ENCODE measurements around the gene SUV39H2. TPM values are rescaled to one million over a fixed set of nuclear protein-coding genes. Genes with fewer than 3 reads are reported as not detected.
"Not testable (repeated sequence)": the region's sequence is repeated elsewhere in the genome, so short reads cannot be mapped to it uniquely, and the experiment has no call there.

Gene SUV39H2
- total RNA-seq, 4 donors from 2014 or later = 2.4 to 9.6 (median 4.3) TPM

- H3K27ac ChIP-seq (replicated peaks in 1 of 4); DNase-seq (ENCODE audit: extremely low spot score); H3K4me3 ChIP-seq; H3K4me1 ChIP-seq; H3K9me3 ChIP-seq; intact Hi-C loops (cut with DNase I); H3K27me3 ChIP-seq: not testable (repeated sequence)
- WGBS = 93% methylated on average over 12 of the region's 17 CpGs
- peaks cover 21 to 59% (median 53%) of the 10 kb centered on the region in 4 donors for H3K36me3 ChIP-seq
These were observed 63.7 kb downstream of the SUV39H2 start for GRCh38 chr10:14942147-14942949.

DNA sequence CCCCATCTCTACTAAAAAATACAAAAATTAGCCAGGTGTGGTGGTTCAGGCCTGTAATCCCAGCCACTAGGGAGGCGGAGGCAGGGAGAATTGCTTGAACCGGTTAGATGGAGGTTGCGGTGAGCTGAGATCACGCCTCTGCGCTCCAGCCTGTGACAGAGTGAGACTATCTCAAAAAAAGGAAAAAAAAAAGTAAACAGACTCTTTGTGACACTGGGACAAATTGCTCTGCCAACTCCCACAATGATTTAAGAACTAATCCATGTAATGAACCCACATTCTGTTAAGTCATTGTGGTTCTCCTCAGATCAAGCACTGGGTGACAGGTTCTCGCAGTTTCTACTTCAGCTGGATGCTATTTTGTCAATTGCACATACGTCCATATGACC lies 64.3 kb downstream of the SUV39H2 start:
- H3K27me3 ChIP-seq; intact Hi-C loops (cut with DNase I); DNase-seq (ENCODE audit: extremely low spot score); H3K27ac ChIP-seq (replicated peaks in 1 of 4); H3K4me3 ChIP-seq; H3K9me3 ChIP-seq; H3K4me1 ChIP-seq: not testable (repeated sequence)
- peaks cover 27 to 64% (median 58%) of the 10 kb centered on the region in 4 donors for H3K36me3 ChIP-seq
- WGBS = 92% methylated on average over 7 of the region's 7 CpGs

GRCh38 chr10:14945108-14945507 lies 66.4 kb downstream of the SUV39H2 start:
- Histone ChIP-seq H3K9me3 (no peaks in the 10 kb centered on the region), H3K36me3 (peaks cover 30 to 75% (median 53%) of the 10 kb centered on the region in 4 donors), H3K4me3 (no peak overlapping the region), H3K4me1 (no peaks in the 10 kb centered on the region), H3K27me3 (no peaks in the 10 kb centered on the region), H3K27ac (replicated peaks in 1 of 4) (no peak overlapping the region)
- intact Hi-C loops (cut with DNase I) = no loop called here
- WGBS = 93% methylated on average over 5 of the region's 5 CpGs
- TF ChIP-seq CTCF (IDR thresholded peaks at IDR 0.05) (no peak), POLR2A (IDR thresholded peaks at IDR 0.05; ENCODE audit: low read depth) (no peak), EP300 (IDR thresholded peaks at IDR 0.05) (no peak), POLR2AphosphoS5 (IDR thresholded peaks at IDR 0.05) (no peak)
- no peak for DNase-seq (ENCODE audit: extremely low spot score)

DNA sequence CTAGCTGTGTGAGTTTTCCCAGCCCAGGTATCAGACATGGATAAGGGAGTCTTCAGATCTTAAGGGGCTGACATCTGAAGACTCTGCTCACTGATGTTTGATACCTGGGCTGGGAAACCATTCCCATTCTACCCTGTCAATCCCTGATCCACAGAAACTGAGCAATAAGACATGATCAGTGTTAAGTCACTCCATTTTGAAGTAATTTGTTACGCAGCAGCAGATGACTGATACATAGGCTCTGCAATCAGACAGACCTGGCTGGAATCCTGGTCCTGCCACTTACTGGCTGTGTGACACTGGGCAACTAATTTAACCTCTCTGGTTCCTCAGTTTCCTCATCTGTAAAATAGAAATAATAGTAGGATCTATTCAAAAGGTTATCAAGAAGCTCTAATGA lies 68.6 kb downstream of the SUV39H2 start:
- no peaks in the 10 kb centered on the region for H3K9me3 ChIP-seq
- peaks cover under 1 to 18% (median 10%) of the 10 kb centered on the region in 4 donors for H3K4me1 ChIP-seq
- peaks cover 26 to 61% (median 50%) of the 10 kb centered on the region in 4 donors for H3K36me3 ChIP-seq
- DNase-seq (ENCODE audit: extremely low spot score) = no peak
- 100% methylated on average over 1 of the region's 1 CpG for WGBS
- H3K4me3 ChIP-seq = no peak overlapping the region
- no peaks in the 10 kb centered on the region for H3K27me3 ChIP-seq
- no peak overlapping the region for H3K27ac ChIP-seq (replicated peaks in 1 of 4)
- intact Hi-C loops (cut with DNase I) = no loop called here
- TF ChIP-seq POLR2AphosphoS5 (IDR thresholded peaks at IDR 0.05) (no peak), POLR2A (IDR thresholded peaks at IDR 0.05; ENCODE audit: low read depth) (no peak), CTCF (IDR thresholded peaks at IDR 0.05) (no peak), EP300 (IDR thresholded peaks at IDR 0.05) (no peak)

DNA sequence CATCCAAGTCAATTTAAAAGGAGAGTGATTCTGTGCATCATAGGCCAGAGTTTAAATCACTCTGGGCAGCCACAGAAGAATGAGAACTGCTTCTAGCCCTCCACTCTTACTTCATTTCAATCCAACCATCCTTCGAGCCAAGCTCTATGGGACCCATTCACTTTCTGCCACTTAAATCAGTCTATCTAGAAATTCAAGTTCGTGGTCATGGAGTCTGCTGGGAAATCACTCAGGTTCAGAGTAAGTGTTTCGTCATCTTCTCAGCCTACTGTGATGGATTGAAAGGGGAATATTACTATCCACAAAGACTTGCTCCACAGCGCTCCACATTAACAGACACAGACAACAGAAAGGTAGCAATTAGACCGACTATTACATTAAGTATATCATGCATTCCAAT lies 70.6 kb downstream of the SUV39H2 start:
- Histone ChIP-seq H3K9me3 (no peaks in the 10 kb centered on the region), H3K27me3 (no peaks in the 10 kb centered on the region), H3K4me1 (peaks cover 10 to 29% (median 20%) of the 10 kb centered on the region in 4 donors), H3K27ac (replicated peaks in 1 of 4) (no peak overlapping the region), H3K36me3 (peaks cover 17 to 45% (median 35%) of the 10 kb centered on the region in 4 donors), H3K4me3 (no peak overlapping the region)
- TF ChIP-seq EP300 (IDR thresholded peaks at IDR 0.05) (no peak), POLR2AphosphoS5 (IDR thresholded peaks at IDR 0.05) (no peak), POLR2A (IDR thresholded peaks at IDR 0.05; ENCODE audit: low read depth) (no peak), CTCF (IDR thresholded peaks at IDR 0.05) (no peak)
- DNase-seq (ENCODE audit: extremely low spot score) = no peak
- 93% methylated on average over 5 of the region's 5 CpGs for WGBS
- intact Hi-C loops (cut with DNase I) = no loop called here

Data from esophagus muscularis mucosa (tissue), 4 donors.